CD14-positive monocyte (primary cell): ENCODE results near the gene RAB11FIP2. TPM values are rescaled to one million over a fixed set of nuclear protein-coding genes. Genes with fewer than 3 reads are reported as not detected.

Experiments
- DNase-seq, 3 donors: peaks; one replicate each; pipeline ENCODE4 v3.0.0-alpha.2; 2011 to 2022
- H2AFZ ChIP-seq: 2 replicates; pipeline ENCODE4 v1.6.0; 2012; ENCODE audit warnings: mild to moderate bottlenecking, low read depth, low read length, inconsistent platforms; ENCODE audit not compliant: insufficient read depth, poor library complexity, severe bottlenecking
- H3K27ac ChIP-seq, 2 donors: 1 replicate in 1 of 2; 2 replicates in 1 of 2; pipeline ENCODE4 v1.5.1; 2012 to 2013; ENCODE audit warnings: low read length in 2 of 2, control low read depth in 1 of 2, inconsistent platforms in 1 of 2, low read depth in 1 of 2, mild to moderate bottlenecking in 1 of 2
- H3K27me3 ChIP-seq, 2 donors: one replicate each; pipeline versions ENCODE4 v1.6.0 to v1.6.1; 2011 to 2013; ENCODE audit warnings: low read length in 2 of 2; ENCODE audit not compliant: control insufficient read depth in 2 of 2, insufficient read depth in 2 of 2
- H3K36me3 ChIP-seq, 2 donors: replicated peaks in 1 of 2; 1 replicate in 1 of 2; 2 replicates in 1 of 2; pipeline versions ENCODE4 v1.5.1 to v1.6.1; 2012 to 2013; ENCODE audit warnings: low read length in 2 of 2, control low read depth in 1 of 2, inconsistent platforms in 1 of 2, mild to moderate bottlenecking in 1 of 2; ENCODE audit not compliant: insufficient read depth in 2 of 2, control insufficient read depth in 1 of 2
- H3K4me1 ChIP-seq, 2 donors: 1 replicate in 1 of 2; 2 replicates in 1 of 2; pipeline versions ENCODE4 v1.5.1 to v1.6.1; 2012 to 2013; ENCODE audit warnings: low read length in 2 of 2, control low read depth in 1 of 2, inconsistent platforms in 1 of 2, mild to moderate bottlenecking in 1 of 2, moderate library complexity in 1 of 2; ENCODE audit not compliant: insufficient read depth in 2 of 2, control insufficient read depth in 1 of 2
- H3K4me2 ChIP-seq: replicated peaks from 2 replicates; pipeline ENCODE3; 2012; ENCODE audit warnings: low read length, moderate library complexity, mild to moderate bottlenecking; ENCODE audit not compliant: poor library complexity, severe bottlenecking; ENCODE audit errors: extremely low read depth
- H3K4me3 ChIP-seq, 3 experiments: fragments of 200-600 bp in 1 of 3; sonication (generic) in 1 of 3; replicated peaks in 1 of 3; 1 replicate in 2 of 3; 2 replicates in 1 of 3; pipeline ENCODE4 v1.5.1; 2011 to 2013; ENCODE audit warnings: low read length in 3 of 3, mild to moderate bottlenecking in 3 of 3, control low read depth in 2 of 3, low read depth in 2 of 3, inconsistent platforms in 1 of 3, moderate library complexity in 1 of 3
- H3K79me2 ChIP-seq: 2 replicates; pipeline ENCODE4 v1.6.0; 2012; ENCODE audit warnings: mild to moderate bottlenecking, control low read depth, inconsistent platforms, low read length, moderate library complexity; ENCODE audit not compliant: insufficient read depth
- H3K9ac ChIP-seq: 2 replicates; pipeline ENCODE4 v1.6.0; 2017; ENCODE audit warnings: low read length, mild to moderate bottlenecking; ENCODE audit not compliant: insufficient read depth, poor library complexity, severe bottlenecking
- H3K9me3 ChIP-seq, 2 donors: replicated peaks in 1 of 2; 1 replicate in 1 of 2; 2 replicates in 1 of 2; pipeline versions ENCODE4 v1.5.1 to v1.6.1; 2012 to 2013; ENCODE audit warnings: low read length in 2 of 2, control low read depth in 1 of 2; ENCODE audit not compliant: control insufficient read depth in 1 of 2, insufficient read depth in 1 of 2
- H4K20me1 ChIP-seq: 2 replicates; pipeline ENCODE4 v1.6.0; 2012; ENCODE audit warnings: mild to moderate bottlenecking, low read length, control low read depth, moderate library complexity; ENCODE audit not compliant: insufficient read depth
- H3K27ac Mint-ChIP-seq, 7 donors: one replicate each; pipeline ENCODE4 v1.8.0; 2020; ENCODE audit warnings: mild to moderate bottlenecking in 7 of 7, mixed read lengths in 7 of 7, moderate library complexity in 6 of 7, inconsistent platforms in 2 of 7
- H3K27me3 Mint-ChIP-seq, 3 donors: one replicate each; pipeline ENCODE4 v1.8.0; 2021 to 2022; ENCODE audit warnings: low read depth in 3 of 3, mild to moderate bottlenecking in 3 of 3, mixed read lengths in 3 of 3, moderate library complexity in 3 of 3, inconsistent platforms in 1 of 3
- H3K36me3 Mint-ChIP-seq, 2 donors: one replicate each; pipeline ENCODE4 v1.8.0; 2020; ENCODE audit warnings: mixed read lengths in 2 of 2, inconsistent platforms in 1 of 2, mild to moderate bottlenecking in 1 of 2
- H3K4me1 Mint-ChIP-seq: one replicate; pipeline ENCODE4 v1.8.0; 2020; ENCODE audit warnings: mild to moderate bottlenecking, mixed read lengths
- H3K4me3 Mint-ChIP-seq, 2 donors: one replicate each; pipeline ENCODE4 v1.8.0; 2020; ENCODE audit warnings: mild to moderate bottlenecking in 2 of 2, mixed read lengths in 2 of 2, moderate library complexity in 1 of 2
- H3K9me3 Mint-ChIP-seq, 7 donors: one replicate each; pipeline ENCODE4 v1.8.0; 2020 to 2022; ENCODE audit warnings: mixed read lengths in 7 of 7, mild to moderate bottlenecking in 6 of 7, moderate library complexity in 6 of 7, inconsistent platforms in 2 of 7
- WGBS: methylation state at CpG from one replicate; pipeline ENCODE4 v1.1.5; 2013; ENCODE audit warnings: missing lambda C conversion rate; ENCODE audit not compliant: insufficient coverage; 5-methylcytosine and 5-hydroxymethylcytosine counted together
- intact Hi-C, 2 donors: fragments of 100-400 bp; cut with micrococcal nuclease; formaldehyde crosslinking; loops; one replicate each; pipeline versions ENCODE4 v1.15.0 to v1.15.1; 2023
- polyA plus RNA-seq, 3 donors: library from polyadenylated mRNA; depleted of rRNA in 1 of 3; unstranded in 2 of 3; stranded (reverse) in 1 of 3; fragments of 300-500 nt in 2 of 3; fragments of >200 nt in 1 of 3; fragmentation: Illumina TruSeq in 2 of 3; gene quantifications; 1 replicate in 2 of 3; 2 replicates in 1 of 3; pipeline ENCODE4 v1.2.3, GENCODE V29; 2012 to 2021
- TF ChIP-seq, protein P1 (sequence below): fragments of 200-600 bp; IDR thresholded peaks from one replicate; pipeline ENCODE4 v1.8.0; 2022; ENCODE audit warnings: antibody characterized with exemption, mild to moderate bottlenecking

Gene RAB11FIP2
- polyA plus RNA-seq, 3 donors: 3.5 to 6.7 (median 5.4) TPM

DNA sequence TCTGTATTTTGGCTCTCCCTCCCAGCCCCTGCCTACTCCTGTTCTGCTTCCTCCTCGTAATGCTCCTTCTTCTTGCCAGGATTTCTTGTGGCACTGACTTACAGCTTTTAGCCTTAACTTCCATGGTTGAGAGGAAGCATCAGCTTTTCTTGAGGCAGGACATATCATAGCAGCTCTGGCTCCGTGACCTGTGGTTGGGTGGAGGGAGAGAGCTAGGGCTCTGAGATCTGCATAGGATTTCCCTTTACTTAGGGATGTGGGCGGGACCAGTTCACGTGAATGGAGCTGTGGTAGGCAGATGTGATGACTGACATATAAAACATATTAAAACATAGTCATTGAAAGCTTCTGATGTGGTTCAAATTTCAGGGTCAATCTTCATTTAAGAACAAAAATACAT lies 10.6 kb upstream of the RAB11FIP2 start:
- 83% methylated on average over 1 of the region's 4 CpGs for WGBS
- H2AFZ ChIP-seq: no peak overlapping the region
- intact Hi-C loops: no loop called here
- H3K36me3 ChIP-seq: no peaks in the 10 kb centered on the region
- H3K9me3 Mint-ChIP-seq: peaks cover 0 to 4% (median 0%) of the 10 kb centered on the region in 7 donors
- peaks cover 3 to 6% (median 4%) of the 10 kb centered on the region in 3 donors for H3K27me3 Mint-ChIP-seq
- H3K4me3 Mint-ChIP-seq: no peak overlapping the region
- H3K79me2 ChIP-seq: no peaks in the 10 kb centered on the region
- no peak overlapping the region for H3K4me3 ChIP-seq
- H3K4me1 ChIP-seq: no peaks in the 10 kb centered on the region
- H3K27ac Mint-ChIP-seq: no peak overlapping the region
- no peaks in the 10 kb centered on the region for H3K36me3 Mint-ChIP-seq
- no peak overlapping the region for H3K9ac ChIP-seq
- no peak for DNase-seq
- H3K4me2 ChIP-seq: no peak overlapping the region
- TF ChIP-seq, protein P1, sequence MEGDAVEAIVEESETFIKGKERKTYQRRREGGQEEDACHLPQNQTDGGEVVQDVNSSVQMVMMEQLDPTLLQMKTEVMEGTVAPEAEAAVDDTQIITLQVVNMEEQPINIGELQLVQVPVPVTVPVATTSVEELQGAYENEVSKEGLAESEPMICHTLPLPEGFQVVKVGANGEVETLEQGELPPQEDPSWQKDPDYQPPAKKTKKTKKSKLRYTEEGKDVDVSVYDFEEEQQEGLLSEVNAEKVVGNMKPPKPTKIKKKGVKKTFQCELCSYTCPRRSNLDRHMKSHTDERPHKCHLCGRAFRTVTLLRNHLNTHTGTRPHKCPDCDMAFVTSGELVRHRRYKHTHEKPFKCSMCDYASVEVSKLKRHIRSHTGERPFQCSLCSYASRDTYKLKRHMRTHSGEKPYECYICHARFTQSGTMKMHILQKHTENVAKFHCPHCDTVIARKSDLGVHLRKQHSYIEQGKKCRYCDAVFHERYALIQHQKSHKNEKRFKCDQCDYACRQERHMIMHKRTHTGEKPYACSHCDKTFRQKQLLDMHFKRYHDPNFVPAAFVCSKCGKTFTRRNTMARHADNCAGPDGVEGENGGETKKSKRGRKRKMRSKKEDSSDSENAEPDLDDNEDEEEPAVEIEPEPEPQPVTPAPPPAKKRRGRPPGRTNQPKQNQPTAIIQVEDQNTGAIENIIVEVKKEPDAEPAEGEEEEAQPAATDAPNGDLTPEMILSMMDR: no peak
- peaks cover 0 to 2% of the 10 kb centered on the region in 2 donors for H3K27me3 ChIP-seq
- no peaks in the 10 kb centered on the region for H4K20me1 ChIP-seq
- no peaks in the 10 kb centered on the region for H3K4me1 Mint-ChIP-seq
- no peak overlapping the region for H3K27ac ChIP-seq
- no peaks in the 10 kb centered on the region for H3K9me3 ChIP-seq

DNA sequence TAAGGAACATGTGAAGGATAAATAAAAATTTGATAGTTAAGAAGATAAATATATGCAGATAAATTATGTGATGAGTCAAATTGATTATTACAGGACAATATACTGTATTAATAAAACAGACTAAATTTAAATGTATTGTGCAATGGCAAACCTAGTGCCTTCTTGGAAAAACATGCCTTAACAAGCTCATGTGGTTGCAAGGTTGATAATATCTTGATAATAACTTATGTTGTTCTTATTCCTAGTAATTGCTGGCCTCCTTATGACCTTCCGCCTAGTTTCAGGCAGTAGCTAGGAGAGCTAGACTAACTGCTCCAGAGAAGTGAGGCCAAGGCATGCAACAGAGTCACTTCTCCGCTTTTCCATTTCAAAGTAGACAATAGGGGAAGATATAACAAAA lies 7.6 kb upstream of the RAB11FIP2 start:
- Mint-ChIP-seq H3K9me3 (peaks cover 0 to 2% (median 0%) of the 10 kb centered on the region in 7 donors), H3K27ac (no peak overlapping the region), H3K36me3 (no peaks in the 10 kb centered on the region), H3K4me3 (no peak overlapping the region), H3K27me3 (peaks cover 0 to 3% (median 2%) of the 10 kb centered on the region in 3 donors), H3K4me1 (no peaks in the 10 kb centered on the region)
- Histone ChIP-seq H2AFZ (no peak overlapping the region), H3K9me3 (no peaks in the 10 kb centered on the region), H3K27me3 (no peaks in the 10 kb centered on the region), H3K36me3 (no peaks in the 10 kb centered on the region), H3K9ac (no peak overlapping the region), H3K4me1 (no peaks in the 10 kb centered on the region), H3K27ac (no peak overlapping the region), H4K20me1 (no peaks in the 10 kb centered on the region), H3K4me2 (no peak overlapping the region), H3K79me2 (no peaks in the 10 kb centered on the region), H3K4me3 (no peak overlapping the region)
- intact Hi-C loops: no loop called here
- no CpG with 5 or more reads among the region's 2 CpGs for WGBS
- no peak for DNase-seq
- TF ChIP-seq, protein P1: no peak
